Natural killer cell (primary cell): Measurements from ENCODE around the gene ARFGAP3. TPM values are rescaled to one million over a fixed set of nuclear protein-coding genes. Genes with fewer than 3 reads are reported as not detected.

ENCODE experiments used
- ATAC-seq, 3 donors: fragments of 150-1000 bp in 2 of 3; fragments of 200-7000 bp in 1 of 3; cut with Tn5 transposase; 1 replicate in 1 of 3; 2 replicates in 2 of 3; pipeline ENCODE4 v1.10.0; 2021; ENCODE audit warnings: mild to moderate bottlenecking in 2 of 3, moderate library complexity in 2 of 3
- DNase-seq, 2 donors: peaks; one replicate each; pipeline versions ENCODE4 v3.0.0 to v3.0.0-alpha.2; 2013 to 2021; ENCODE audit warnings: mixed read lengths in 1 of 2
- H3K27ac ChIP-seq: one replicate; pipeline ENCODE4 v1.5.1; 2013; ENCODE audit warnings: mild to moderate bottlenecking, low read length
- H3K27me3 ChIP-seq: one replicate; pipeline ENCODE4 v1.6.1; 2013; ENCODE audit warnings: low read length; ENCODE audit not compliant: control insufficient read depth, insufficient read depth
- H3K36me3 ChIP-seq: one replicate; pipeline ENCODE4 v1.6.1; 2013; ENCODE audit warnings: low read length; ENCODE audit not compliant: control insufficient read depth, insufficient read depth
- H3K4me1 ChIP-seq: one replicate; pipeline ENCODE4 v1.6.1; 2013; ENCODE audit warnings: low read length; ENCODE audit not compliant: control insufficient read depth, insufficient read depth
- H3K4me3 ChIP-seq: one replicate; pipeline ENCODE4 v1.5.1; 2013; ENCODE audit warnings: low read length
- H3K9me3 ChIP-seq: one replicate; pipeline ENCODE4 v1.6.1; 2013; ENCODE audit warnings: low read length; ENCODE audit not compliant: control insufficient read depth, insufficient read depth
- H3K27ac Mint-ChIP-seq, 2 donors: one replicate each; pipeline ENCODE4 v1.8.0; 2022; ENCODE audit warnings: mild to moderate bottlenecking in 2 of 2, mixed read lengths in 2 of 2, moderate library complexity in 1 of 2
- H3K27me3 Mint-ChIP-seq, 2 donors: one replicate each; pipeline ENCODE4 v1.8.0; 2022; ENCODE audit warnings: low read depth in 2 of 2, mixed read lengths in 2 of 2
- H3K36me3 Mint-ChIP-seq: one replicate; pipeline ENCODE4 v1.8.0; 2022; ENCODE audit warnings: mixed read lengths
- H3K4me1 Mint-ChIP-seq, 2 donors: one replicate each; pipeline ENCODE4 v1.8.0; 2022; ENCODE audit warnings: mixed read lengths in 2 of 2
- H3K4me3 Mint-ChIP-seq: one replicate; pipeline ENCODE4 v1.8.0; 2022; ENCODE audit warnings: mild to moderate bottlenecking, moderate library complexity, mixed read lengths
- H3K9me3 Mint-ChIP-seq, 2 donors: one replicate each; pipeline ENCODE4 v1.8.0; 2022; ENCODE audit warnings: mixed read lengths in 2 of 2
- WGBS: methylation state at CpG from one replicate; pipeline ENCODE4 v1.1.7; 2013; ENCODE audit warnings: missing lambda C conversion rate; ENCODE audit not compliant: insufficient coverage; 5-methylcytosine and 5-hydroxymethylcytosine counted together
- intact Hi-C: fragments of 100-400 bp; cut with micrococcal nuclease; formaldehyde crosslinking; loops from one replicate; pipeline ENCODE4 v1.14.2; 2022
- total RNA-seq, 4 donors: library from RNA; stranded (reverse); fragments of 120-200 nt in 1 of 4; gene quantifications; one replicate each; pipeline versions ENCODE4 v1.2.3 to v1.2.4, GENCODE V29; 2013 to 2022
- TF ChIP-seq, protein P1 (sequence below): fragments of 200-600 bp; IDR thresholded peaks from one replicate; pipeline ENCODE4 v1.8.0; 2022; ENCODE audit warnings: antibody characterized with exemption

The ARFGAP3 gene
- total RNA-seq, 3 donors from 2014 or later (not counting 1 experiment from before 2014, with no cell fraction given) = 46.3 to 58.0 (median 53.8) TPM

DNA sequence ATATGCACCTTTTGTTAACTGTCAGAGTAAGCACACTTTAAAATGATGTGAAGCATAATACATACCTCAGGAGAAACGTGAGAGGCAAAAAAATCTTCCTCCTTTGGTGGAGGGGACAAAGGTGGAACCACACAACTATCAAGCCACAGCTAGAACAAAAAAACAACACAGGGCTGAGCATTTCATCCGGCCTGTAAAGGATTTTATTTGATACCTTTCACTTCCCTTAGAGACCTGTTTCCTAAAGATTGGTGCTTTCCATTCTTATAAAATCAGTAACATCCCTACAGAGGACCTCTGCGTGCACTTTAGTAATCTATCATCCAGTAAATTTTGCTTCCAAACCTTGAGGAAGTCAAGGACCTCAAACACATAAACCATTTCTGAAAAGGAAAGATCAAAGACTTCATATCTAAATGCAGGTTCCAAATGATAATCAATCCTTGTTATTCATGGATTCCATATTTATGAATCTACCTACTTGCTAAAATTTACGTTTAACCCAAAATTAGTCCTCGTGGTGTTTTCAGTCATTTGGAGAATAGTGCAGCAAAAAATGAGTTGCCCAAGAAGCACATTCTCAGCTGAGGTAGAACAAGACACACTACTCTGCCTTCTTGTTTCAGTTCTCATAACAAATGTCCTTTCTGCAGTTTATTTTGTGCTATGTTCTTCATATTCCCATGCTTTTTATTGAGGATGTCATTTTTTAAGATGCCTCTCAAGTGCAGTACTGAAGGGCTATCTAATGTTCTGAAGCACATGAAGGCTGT lies 22.7 kb downstream of the ARFGAP3 start:
- H3K36me3 Mint-ChIP-seq = peaks cover 17% of the 10 kb centered on the region
- intact Hi-C loops = no loop called here
- TF ChIP-seq, protein P1, sequence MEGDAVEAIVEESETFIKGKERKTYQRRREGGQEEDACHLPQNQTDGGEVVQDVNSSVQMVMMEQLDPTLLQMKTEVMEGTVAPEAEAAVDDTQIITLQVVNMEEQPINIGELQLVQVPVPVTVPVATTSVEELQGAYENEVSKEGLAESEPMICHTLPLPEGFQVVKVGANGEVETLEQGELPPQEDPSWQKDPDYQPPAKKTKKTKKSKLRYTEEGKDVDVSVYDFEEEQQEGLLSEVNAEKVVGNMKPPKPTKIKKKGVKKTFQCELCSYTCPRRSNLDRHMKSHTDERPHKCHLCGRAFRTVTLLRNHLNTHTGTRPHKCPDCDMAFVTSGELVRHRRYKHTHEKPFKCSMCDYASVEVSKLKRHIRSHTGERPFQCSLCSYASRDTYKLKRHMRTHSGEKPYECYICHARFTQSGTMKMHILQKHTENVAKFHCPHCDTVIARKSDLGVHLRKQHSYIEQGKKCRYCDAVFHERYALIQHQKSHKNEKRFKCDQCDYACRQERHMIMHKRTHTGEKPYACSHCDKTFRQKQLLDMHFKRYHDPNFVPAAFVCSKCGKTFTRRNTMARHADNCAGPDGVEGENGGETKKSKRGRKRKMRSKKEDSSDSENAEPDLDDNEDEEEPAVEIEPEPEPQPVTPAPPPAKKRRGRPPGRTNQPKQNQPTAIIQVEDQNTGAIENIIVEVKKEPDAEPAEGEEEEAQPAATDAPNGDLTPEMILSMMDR = no peak
- no peak for ATAC-seq
- no peaks in the 10 kb centered on the region for H3K9me3 Mint-ChIP-seq
- H3K27ac Mint-ChIP-seq = no peak overlapping the region
- H3K4me1 Mint-ChIP-seq = peaks cover 7 to 9% of the 10 kb centered on the region in 2 donors
- H3K4me3 Mint-ChIP-seq = no peak overlapping the region
- Histone ChIP-seq H3K4me1 (no peaks in the 10 kb centered on the region), H3K27ac (no peak overlapping the region), H3K36me3 (peaks cover 43% of the 10 kb centered on the region), H3K4me3 (no peak overlapping the region), H3K27me3 (no peaks in the 10 kb centered on the region), H3K9me3 (no peaks in the 10 kb centered on the region)
- 69% methylated on average over 5 of the region's 5 CpGs for WGBS
- no peak for DNase-seq
- H3K27me3 Mint-ChIP-seq = no peaks in the 10 kb centered on the region

DNA sequence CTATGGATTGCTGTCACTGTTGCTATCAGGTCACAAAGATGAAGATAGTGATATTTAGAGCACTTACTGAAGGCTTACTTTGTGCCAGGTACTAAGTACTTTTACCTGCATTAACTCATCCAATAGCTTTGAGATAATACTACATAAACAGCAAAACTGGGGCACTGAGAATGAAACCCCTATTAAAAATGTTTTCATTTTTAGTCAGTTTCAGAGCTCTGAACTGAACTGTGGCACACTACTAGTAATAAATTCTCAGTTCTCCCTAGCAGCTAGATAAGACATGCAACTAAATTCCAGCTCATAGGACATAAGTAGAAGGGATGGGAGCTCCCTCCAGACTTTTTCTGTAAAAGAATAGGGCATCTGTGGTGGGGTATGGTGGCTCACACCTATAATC lies 24.0 kb downstream of the ARFGAP3 start:
- no peak for ATAC-seq
- H3K4me1 ChIP-seq = peaks cover 9% of the 10 kb centered on the region
- no peak overlapping the region for H3K4me3 Mint-ChIP-seq
- no peaks in the 10 kb centered on the region for H3K9me3 Mint-ChIP-seq
- no peaks in the 10 kb centered on the region for H3K9me3 ChIP-seq
- no peaks in the 10 kb centered on the region for H3K27me3 ChIP-seq
- no peak overlapping the region for H3K27ac ChIP-seq
- peaks cover 43% of the 10 kb centered on the region for H3K36me3 ChIP-seq
- no peak overlapping the region for H3K4me3 ChIP-seq
- no peak for DNase-seq
- H3K4me1 Mint-ChIP-seq = peaks cover 13 to 15% of the 10 kb centered on the region in 2 donors
- TF ChIP-seq, protein P1 = no peak
- intact Hi-C loops = no loop called here
- peaks cover 17% of the 10 kb centered on the region for H3K36me3 Mint-ChIP-seq
- H3K27me3 Mint-ChIP-seq = no peaks in the 10 kb centered on the region
- H3K27ac Mint-ChIP-seq = no peak overlapping the region

DNA sequence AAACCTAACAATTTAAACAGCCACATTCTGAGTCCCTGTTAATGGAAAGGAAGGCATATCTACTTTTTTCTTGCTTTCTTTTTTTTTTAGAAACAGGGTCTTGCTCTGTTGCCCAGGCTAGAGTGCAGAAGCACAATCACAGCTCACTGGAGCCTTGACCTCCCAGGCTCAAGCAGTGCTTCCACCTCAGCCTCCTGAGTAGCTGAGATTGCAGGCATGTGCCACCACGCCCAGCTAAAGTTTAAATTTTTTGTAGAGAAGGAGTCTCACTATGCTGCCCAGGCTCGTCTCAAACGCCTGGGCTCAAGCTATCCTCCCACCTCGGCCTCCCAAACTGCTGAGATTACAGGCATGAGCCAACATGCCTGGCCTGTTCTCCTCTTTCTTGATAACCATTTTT lies 25.4 kb downstream of the ARFGAP3 start:
- DNase-seq (no peak), ATAC-seq (no peak)
- Mint-ChIP-seq H3K4me1 (peaks cover 15 to 19% of the 10 kb centered on the region in 2 donors), H3K27ac (no peak overlapping the region), H3K4me3 (no peak overlapping the region), H3K27me3 (no peaks in the 10 kb centered on the region), H3K9me3 (no peaks in the 10 kb centered on the region), H3K36me3 (peaks cover 17% of the 10 kb centered on the region)
- intact Hi-C loops = no loop called here
- no peaks in the 10 kb centered on the region for H3K27me3 ChIP-seq
- peaks cover 45% of the 10 kb centered on the region for H3K36me3 ChIP-seq
- H3K4me3 ChIP-seq = no peak overlapping the region
- no peak overlapping the region for H3K27ac ChIP-seq
- TF ChIP-seq, protein P1 = no peak
- 100% methylated on average over 4 of the region's 4 CpGs for WGBS
- peaks cover 19% of the 10 kb centered on the region for H3K4me1 ChIP-seq
- no peaks in the 10 kb centered on the region for H3K9me3 ChIP-seq

DNA sequence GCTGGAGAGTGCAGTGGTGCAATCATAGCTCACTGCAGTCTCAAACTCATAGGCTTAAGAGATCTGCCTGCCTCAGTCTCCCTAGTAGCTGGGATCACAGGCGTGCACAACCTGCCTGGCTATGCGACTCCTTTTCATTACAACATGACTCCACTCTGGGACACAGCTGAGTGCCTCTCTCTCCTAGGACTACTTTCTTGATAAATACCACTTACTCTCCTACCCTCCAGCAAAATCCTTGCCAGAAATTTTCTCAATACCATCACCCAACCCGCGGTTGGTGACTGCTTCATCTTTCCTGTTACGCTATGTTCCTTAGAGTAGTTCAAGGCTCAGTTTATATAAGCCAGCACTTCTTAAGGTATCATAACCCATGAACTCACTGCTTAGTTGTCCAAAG lies 26.9 kb downstream of the ARFGAP3 start:
- H3K36me3 ChIP-seq = peaks cover 37% of the 10 kb centered on the region
- no peak overlapping the region for H3K27ac ChIP-seq
- H3K27ac Mint-ChIP-seq = peak overlapping the region in 1 of 2 donors; percentile 45
- peaks cover 17% of the 10 kb centered on the region for H3K36me3 Mint-ChIP-seq
- no peaks in the 10 kb centered on the region for H3K27me3 ChIP-seq
- ATAC-seq = no peak
- H3K9me3 Mint-ChIP-seq = no peaks in the 10 kb centered on the region
- TF ChIP-seq, protein P1 = no peak
- H3K4me3 ChIP-seq = no peak overlapping the region
- no peak overlapping the region for H3K4me3 Mint-ChIP-seq
- H3K9me3 ChIP-seq = no peaks in the 10 kb centered on the region
- no peaks in the 10 kb centered on the region for H3K27me3 Mint-ChIP-seq
- DNase-seq = no peak
- H3K4me1 ChIP-seq = peaks cover 26% of the 10 kb centered on the region
- H3K4me1 Mint-ChIP-seq = peaks cover 15 to 19% of the 10 kb centered on the region in 2 donors
- intact Hi-C loops = no loop called here
- 96% methylated on average over 5 of the region's 5 CpGs for WGBS
